HG03175 (cell line): ENCODE data around the gene DAPK2.

Experiments used
- ATAC-seq: cut with Tn5 transposase; IDR thresholded peaks from one replicate; pipeline ENCODE4 v1.9.1; 2021; ENCODE audit warnings: mild to moderate bottlenecking, moderate library complexity; ENCODE audit not compliant: unreplicated experiment

DAPK2 gene

GRCh38 chr15:63879211-63879610, 167.1 kb downstream of the DAPK2 start:
- no peak for ATAC-seq

- no peak for ATAC-seq
Observed at GRCh38 chr15:63877713-63878271, 168.5 kb downstream of the DAPK2 start.

GRCh38 chr15:63876085-63876662, 170.1 kb downstream of the DAPK2 start:
- ATAC-seq: no peak

GRCh38 chr15:63874616-63875015, 171.7 kb downstream of the DAPK2 start:
- ATAC-seq: no peak

GRCh38 chr15:63872759-63873510, 173.3 kb downstream of the DAPK2 start:
- no peak for ATAC-seq

GRCh38 chr15:63870487-63871209, 175.6 kb downstream of the DAPK2 start:
- no peak for ATAC-seq

- ATAC-seq: no peak
Observed at GRCh38 chr15:63870043-63870394, 176.3 kb downstream of the DAPK2 start.

- ATAC-seq: no peak
Observed at GRCh38 chr15:63869371-63870042, 176.8 kb downstream of the DAPK2 start.

- no peak for ATAC-seq
Observed at GRCh38 chr15:63864186-63864585, 182.1 kb downstream of the DAPK2 start.

- no peak for ATAC-seq
Observed at GRCh38 chr15:63861946-63862517, 184.3 kb downstream of the DAPK2 start.

GRCh38 chr15:63860555-63860954, 185.7 kb downstream of the DAPK2 start:
- ATAC-seq: no peak

GRCh38 chr15:63860155-63860554, 186.1 kb downstream of the DAPK2 start:
- ATAC-seq: no peak

GRCh38 chr15:63858881-63859280, 187.4 kb downstream of the DAPK2 start:
- ATAC-seq: no peak

- no peak for ATAC-seq
Observed at GRCh38 chr15:63858448-63858847, 187.8 kb downstream of the DAPK2 start.

- no peak for ATAC-seq
Observed at GRCh38 chr15:63857461-63857856, 188.8 kb downstream of the DAPK2 start.
